MM.1S (cell line): ENCODE results near the gene MBOAT2.

Experiments used
- DNase-seq: peaks from one replicate; pipeline ENCODE4 v3.0.0-alpha.2; 2015
- H2AFZ ChIP-seq: fragments of 300-600 bp; sonication (generic); 2 replicates; pipeline ENCODE4 v1.6.0; 2016; ENCODE audit warnings: antibody characterized with exemption, low read length
- H3F3A ChIP-seq: fragments of 300-600 bp; sonication (generic); 2 replicates; pipeline ENCODE4 v1.6.1; 2016; ENCODE audit warnings: mild to moderate bottlenecking, antibody characterized with exemption, low read length, moderate library complexity, mixed read lengths; ENCODE audit not compliant: insufficient read depth
- H3K27ac ChIP-seq: fragments of 300-600 bp; sonication (generic); 2 replicates; pipeline ENCODE4 v1.5.1; 2016; ENCODE audit warnings: mild to moderate bottlenecking, low read length
- H3K27me3 ChIP-seq: fragments of 300-600 bp; sonication (generic); replicated peaks from 2 replicates; pipeline ENCODE4 v1.6.0; 2016; ENCODE audit warnings: low read length; ENCODE audit not compliant: insufficient read depth
- H3K36me3 ChIP-seq: fragments of 300-600 bp; sonication (generic); replicated peaks from 2 replicates; pipeline ENCODE4 v1.6.1; 2016; ENCODE audit warnings: mild to moderate bottlenecking, low read length, mixed read lengths; ENCODE audit not compliant: insufficient read depth
- H3K4me1 ChIP-seq: fragments of 300-600 bp; sonication (generic); 2 replicates; pipeline ENCODE4 v1.6.1; 2016; ENCODE audit warnings: low read length, mixed read lengths
- H3K4me2 ChIP-seq: fragments of 300-600 bp; sonication (generic); 2 replicates; pipeline ENCODE4 v1.6.0; 2016; ENCODE audit warnings: low read depth, low read length
- H3K4me3 ChIP-seq: fragments of 300-600 bp; sonication (generic); 2 replicates; pipeline ENCODE4 v1.5.1; 2016; ENCODE audit warnings: low read length, mixed read lengths
- H3K79me2 ChIP-seq: fragments of 300-600 bp; sonication (generic); 2 replicates; pipeline ENCODE4 v1.6.1; 2016; ENCODE audit warnings: mixed run types, low read length, mixed read lengths
- H3K9ac ChIP-seq: fragments of 300-600 bp; sonication (generic); 2 replicates; pipeline ENCODE4 v1.6.1; 2016; ENCODE audit warnings: low read length, mixed read lengths
- H3K9me2 ChIP-seq: fragments of 300-600 bp; sonication (generic); replicated peaks from 2 replicates; pipeline ENCODE4 v1.6.1; 2016; ENCODE audit warnings: mild to moderate bottlenecking, low read length, mixed read lengths; ENCODE audit not compliant: insufficient read depth
- H3K9me3 ChIP-seq: fragments of 300-600 bp; sonication (generic); replicated peaks from 2 replicates; pipeline ENCODE4 v1.6.1; 2016; ENCODE audit warnings: mild to moderate bottlenecking, low read length, mixed read lengths; ENCODE audit not compliant: insufficient read depth
- H4K20me1 ChIP-seq: fragments of 300-600 bp; sonication (generic); 2 replicates; pipeline ENCODE4 v1.6.1; 2016; ENCODE audit warnings: mild to moderate bottlenecking, low read length, moderate library complexity, mixed read lengths; ENCODE audit not compliant: insufficient read depth
- CTCF ChIP-seq: fragments of 300-600 bp; sonication (generic); IDR thresholded peaks from 2 replicates; pipeline ENCODE4 v1.5.1; 2016; ENCODE audit warnings: antibody characterized with exemption, low read length, mixed read lengths
- EZH2 ChIP-seq: fragments of 300-600 bp; sonication (generic); optimal IDR thresholded peaks from 2 replicates; pipeline ENCODE3; 2017; ENCODE audit warnings: low read depth, mild to moderate bottlenecking, antibody characterized with exemption, low read length, mixed read lengths
- EZH2phosphoT487 ChIP-seq: fragments of 300-600 bp; sonication (generic); IDR thresholded peaks from 2 replicates; pipeline ENCODE4 v1.6.1; 2018; ENCODE audit warnings: antibody characterized with exemption, low read length

MBOAT2 gene

GRCh38 chr2:8833853-8834252 is 169.6 kb downstream of the MBOAT2 start:
- no peak for DNase-seq
- Histone ChIP-seq H3K27ac (no peak overlapping the region), H4K20me1 (no peaks in the 10 kb centered on the region), H3K4me3 (no peak overlapping the region), H3K79me2 (peaks cover 80% of the 10 kb centered on the region), H3K4me2 (no peak overlapping the region), H3K9me3 (no peaks in the 10 kb centered on the region), H3K4me1 (0 out of 2 replicates have a peak, but pooled peaks cover 3% of the 10 kb centered on the region), H2AFZ (no peak overlapping the region), H3K36me3 (no peaks in the 10 kb centered on the region), H3F3A (no peaks in the 10 kb centered on the region), H3K9me2 (no peaks in the 10 kb centered on the region), H3K27me3 (no peaks in the 10 kb centered on the region), H3K9ac (no peak overlapping the region)
- TF ChIP-seq EZH2phosphoT487 (no peak), CTCF (no peak), EZH2 (no peak)

- TF ChIP-seq EZH2phosphoT487 (no peak), CTCF (no peak), EZH2 (no peak)
- H3K36me3 ChIP-seq: no peaks in the 10 kb centered on the region
- H3K4me3 ChIP-seq: no peak overlapping the region
- no peak overlapping the region for H3K4me2 ChIP-seq
- H3K4me1 ChIP-seq: 0 out of 2 replicates have a peak, but pooled peaks cover 3% of the 10 kb centered on the region
- no peaks in the 10 kb centered on the region for H3F3A ChIP-seq
- H3K79me2 ChIP-seq: peaks cover 83% of the 10 kb centered on the region
- H3K27ac ChIP-seq: no peak overlapping the region
- no peaks in the 10 kb centered on the region for H4K20me1 ChIP-seq
- no peaks in the 10 kb centered on the region for H3K9me3 ChIP-seq
- no peaks in the 10 kb centered on the region for H3K27me3 ChIP-seq
- H2AFZ ChIP-seq: no peak overlapping the region
- no peaks in the 10 kb centered on the region for H3K9me2 ChIP-seq
- H3K9ac ChIP-seq: no peak overlapping the region
- DNase-seq: no peak
These were observed 172.0 kb downstream of the MBOAT2 start for GRCh38 chr2:8831516-8831915.

GRCh38 chr2:8827729-8828128 is 175.8 kb downstream of the MBOAT2 start:
- Histone ChIP-seq H3K4me2 (no peak overlapping the region), H3K4me1 (no peaks in the 10 kb centered on the region), H3K79me2 (peaks cover 47% of the 10 kb centered on the region), H3K27ac (no peak overlapping the region), H2AFZ (no peak overlapping the region), H3F3A (no peaks in the 10 kb centered on the region), H3K27me3 (no peaks in the 10 kb centered on the region), H3K9ac (no peak overlapping the region), H3K9me3 (no peaks in the 10 kb centered on the region), H3K4me3 (no peak overlapping the region), H3K36me3 (no peaks in the 10 kb centered on the region; the same call in 1 of the 2 replicates), H4K20me1 (no peaks in the 10 kb centered on the region), H3K9me2 (no peaks in the 10 kb centered on the region)
- TF ChIP-seq CTCF: no peak
- TF ChIP-seq EZH2phosphoT487: no peak
- no peak for TF ChIP-seq EZH2
- no peak for DNase-seq
